Osteocyte (in vitro differentiated cells): ENCODE results near the gene KCNJ12. TPM values are rescaled to one million over a fixed set of nuclear protein-coding genes. Genes with fewer than 3 reads are reported as not detected.
A peak's percentile ranks its signal among the peaks of the same experiment; 100 is the strongest.

Source experiments
- DNase-seq: peaks from one replicate; pipeline ENCODE4 v3.0.0; 2021; ENCODE audit warnings: mixed read lengths; ENCODE audit not compliant: unreplicated experiment; ENCODE audit errors: extremely low spot score
- H3K27ac Mint-ChIP-seq: one replicate; pipeline ENCODE4 v1.8.0; 2021; ENCODE audit warnings: mild to moderate bottlenecking, mixed read lengths; ENCODE audit not compliant: unreplicated experiment
- H3K27me3 Mint-ChIP-seq: one replicate; pipeline ENCODE4 v1.8.0; 2021; ENCODE audit warnings: mixed read lengths; ENCODE audit not compliant: unreplicated experiment
- H3K36me3 Mint-ChIP-seq: one replicate; pipeline ENCODE4 v1.8.0; 2021; ENCODE audit warnings: mixed read lengths; ENCODE audit not compliant: unreplicated experiment
- H3K4me1 Mint-ChIP-seq: one replicate; pipeline ENCODE4 v1.8.0; 2021; ENCODE audit warnings: mixed read lengths; ENCODE audit not compliant: unreplicated experiment
- H3K4me3 Mint-ChIP-seq: one replicate; pipeline ENCODE4 v1.8.0; 2021; ENCODE audit warnings: mild to moderate bottlenecking, moderate library complexity, mixed read lengths; ENCODE audit not compliant: unreplicated experiment
- H3K9me3 Mint-ChIP-seq: one replicate; pipeline ENCODE4 v1.8.0; 2021; ENCODE audit warnings: mixed read lengths; ENCODE audit not compliant: unreplicated experiment
- total RNA-seq: library from RNA; stranded (reverse); gene quantifications from 2 replicates; pipeline ENCODE4 v1.2.1, GENCODE V29; 2021
- TF ChIP-seq, protein P1 (sequence below): fragments of 200-600 bp; sonication (generic); IDR thresholded peaks from 2 replicates; pipeline ENCODE4 v1.5.0; 2021; ENCODE audit warnings: antibody characterized with exemption, mild to moderate bottlenecking, moderate library complexity

The KCNJ12 gene
- total RNA-seq, 1 donor from 2014 or later: 2.3 TPM

GRCh38 chr17:21373036-21373435 lies 3.1 kb upstream of the KCNJ12 start:
- Mint-ChIP-seq H3K27ac (no peak overlapping the region), H3K27me3 (peaks cover 6% of the 10 kb centered on the region), H3K36me3 (no peaks in the 10 kb centered on the region), H3K4me3 (no peak overlapping the region), H3K9me3 (no peaks in the 10 kb centered on the region), H3K4me1 (peaks cover 26% of the 10 kb centered on the region)
- TF ChIP-seq, protein P1, sequence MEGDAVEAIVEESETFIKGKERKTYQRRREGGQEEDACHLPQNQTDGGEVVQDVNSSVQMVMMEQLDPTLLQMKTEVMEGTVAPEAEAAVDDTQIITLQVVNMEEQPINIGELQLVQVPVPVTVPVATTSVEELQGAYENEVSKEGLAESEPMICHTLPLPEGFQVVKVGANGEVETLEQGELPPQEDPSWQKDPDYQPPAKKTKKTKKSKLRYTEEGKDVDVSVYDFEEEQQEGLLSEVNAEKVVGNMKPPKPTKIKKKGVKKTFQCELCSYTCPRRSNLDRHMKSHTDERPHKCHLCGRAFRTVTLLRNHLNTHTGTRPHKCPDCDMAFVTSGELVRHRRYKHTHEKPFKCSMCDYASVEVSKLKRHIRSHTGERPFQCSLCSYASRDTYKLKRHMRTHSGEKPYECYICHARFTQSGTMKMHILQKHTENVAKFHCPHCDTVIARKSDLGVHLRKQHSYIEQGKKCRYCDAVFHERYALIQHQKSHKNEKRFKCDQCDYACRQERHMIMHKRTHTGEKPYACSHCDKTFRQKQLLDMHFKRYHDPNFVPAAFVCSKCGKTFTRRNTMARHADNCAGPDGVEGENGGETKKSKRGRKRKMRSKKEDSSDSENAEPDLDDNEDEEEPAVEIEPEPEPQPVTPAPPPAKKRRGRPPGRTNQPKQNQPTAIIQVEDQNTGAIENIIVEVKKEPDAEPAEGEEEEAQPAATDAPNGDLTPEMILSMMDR: no peak
- DNase-seq: no peak

DNA sequence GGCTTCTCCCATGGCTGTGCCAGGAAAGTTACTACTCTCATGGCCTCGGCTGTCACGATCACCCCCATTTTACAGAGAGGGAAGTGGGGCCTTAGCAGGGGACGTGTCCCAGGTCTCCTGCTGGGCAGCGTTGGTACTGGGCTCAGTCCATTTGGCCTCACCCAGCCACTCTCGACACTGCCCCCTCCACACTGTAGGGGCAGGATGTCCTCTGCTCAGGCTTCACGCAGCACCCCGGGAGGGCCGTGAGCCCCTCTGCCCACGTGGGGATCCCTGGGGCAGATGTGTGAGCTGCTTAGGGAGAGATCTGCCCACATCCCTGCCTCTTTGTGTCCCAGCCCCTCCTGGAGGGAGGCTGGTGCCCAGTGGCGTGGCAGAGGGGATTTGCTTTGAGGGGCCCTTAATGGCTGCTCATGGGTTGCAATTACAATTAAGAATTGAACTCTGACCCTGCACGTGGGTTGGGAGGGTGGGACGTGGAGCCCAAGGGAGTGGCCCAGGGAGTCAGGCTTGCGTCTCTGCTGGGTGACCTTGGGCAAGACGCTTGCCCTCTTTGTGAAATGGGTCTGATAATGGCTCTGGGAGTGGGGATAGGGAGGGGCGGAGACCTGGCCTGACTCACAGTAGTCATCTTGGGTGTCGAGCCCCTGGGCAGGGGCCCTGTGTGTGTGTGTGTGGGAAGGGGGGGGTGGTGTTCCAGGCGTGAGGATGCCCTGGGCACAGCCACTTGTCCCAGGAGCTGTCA lies 2.3 kb upstream of the KCNJ12 start:
- no peak overlapping the region for H3K4me3 Mint-ChIP-seq
- no peaks in the 10 kb centered on the region for H3K9me3 Mint-ChIP-seq
- no peak overlapping the region for H3K27ac Mint-ChIP-seq
- no peaks in the 10 kb centered on the region for H3K27me3 Mint-ChIP-seq
- TF ChIP-seq, protein P1: no peak
- H3K4me1 Mint-ChIP-seq: peaks cover 27% of the 10 kb centered on the region
- DNase-seq: no peak
- no peaks in the 10 kb centered on the region for H3K36me3 Mint-ChIP-seq

GRCh38 chr17:21374441-21375161 lies 1.6 kb upstream of the KCNJ12 start:
- Mint-ChIP-seq H3K9me3 (no peaks in the 10 kb centered on the region), H3K4me1 (peaks cover 27% of the 10 kb centered on the region), H3K36me3 (no peaks in the 10 kb centered on the region), H3K27me3 (no peaks in the 10 kb centered on the region), H3K4me3 (no peak overlapping the region), H3K27ac (no peak overlapping the region)
- DNase-seq: no peak
- TF ChIP-seq, protein P1: no peak

- H3K4me3 Mint-ChIP-seq: peak overlapping the region; percentile 47
- H3K36me3 Mint-ChIP-seq: no peaks in the 10 kb centered on the region
- no peaks in the 10 kb centered on the region for H3K27me3 Mint-ChIP-seq
- no peak overlapping the region for H3K27ac Mint-ChIP-seq
- H3K9me3 Mint-ChIP-seq: no peaks in the 10 kb centered on the region
- peaks cover 26% of the 10 kb centered on the region for H3K4me1 Mint-ChIP-seq
- no peak for DNase-seq
- TF ChIP-seq, protein P1: no peak
Measured at GRCh38 chr17:21375162-21375560, 996 bp upstream of the KCNJ12 start.

GRCh38 chr17:21375757-21376080 lies 438 bp upstream of the KCNJ12 start:
- TF ChIP-seq, protein P1: no peak
- peaks cover 20% of the 10 kb centered on the region for H3K4me1 Mint-ChIP-seq
- no peak overlapping the region for H3K27ac Mint-ChIP-seq
- DNase-seq: no peak
- H3K27me3 Mint-ChIP-seq: no peaks in the 10 kb centered on the region
- H3K36me3 Mint-ChIP-seq: no peaks in the 10 kb centered on the region
- H3K9me3 Mint-ChIP-seq: no peaks in the 10 kb centered on the region
- H3K4me3 Mint-ChIP-seq: peak overlapping the region; percentile 47
